ENCODE results near the gene BTBD9. TPM values are rescaled to one million over a fixed set of nuclear protein-coding genes. Genes with fewer than 3 reads are reported as not detected.

Gene BTBD9
- total RNA-seq, 4 donors from 2014 or later: 11.7 to 17.7 (median 14.1) TPM

GRCh38 chr6:38604700-38605099 lies 35.0 kb downstream of the BTBD9 start:
- no peak for TF ChIP-seq CTCF (IDR thresholded peaks at IDR 0.05; ENCODE audit: low read depth)

- TF ChIP-seq CTCF (IDR thresholded peaks at IDR 0.05; ENCODE audit: low read depth): no peak
Observed at GRCh38 chr6:38603966-38604365, 35.8 kb downstream of the BTBD9 start.

GRCh38 chr6:38603496-38603895 lies 36.2 kb downstream of the BTBD9 start:
- TF ChIP-seq CTCF (IDR thresholded peaks at IDR 0.05; ENCODE audit: low read depth): no peak

- TF ChIP-seq CTCF (IDR thresholded peaks at IDR 0.05; ENCODE audit: low read depth): no peak
Observed at GRCh38 chr6:38599966-38600550, 39.7 kb downstream of the BTBD9 start.

GRCh38 chr6:38599261-38599660 lies 40.5 kb downstream of the BTBD9 start:
- no peak for TF ChIP-seq CTCF (IDR thresholded peaks at IDR 0.05; ENCODE audit: low read depth)

GRCh38 chr6:38593998-38594665 lies 45.6 kb downstream of the BTBD9 start:
- TF ChIP-seq CTCF (IDR thresholded peaks at IDR 0.05; ENCODE audit: low read depth): no peak

- TF ChIP-seq CTCF (IDR thresholded peaks at IDR 0.05; ENCODE audit: low read depth): no peak
Observed at GRCh38 chr6:38593409-38593808, 46.3 kb downstream of the BTBD9 start.
